Liver (tissue), 3 donors: Measurements from ENCODE around the gene RNF145.

Experiments used
- ATF3 ChIP-seq: IDR thresholded peaks from 2 replicates; pipeline ENCODE4 v1.6.1; 2016; ENCODE audit warnings: antibody characterized with exemption
- CTCF ChIP-seq: fragments of 150-350 bp; IDR thresholded peaks from 2 replicates; pipeline ENCODE4 v1.5.1; 2017; ENCODE audit warnings: improper control_type of control experiment, low read depth, low read length; ENCODE audit not compliant: missing input control
- EGR1 ChIP-seq, 2 donors: IDR thresholded peaks; 2 replicates each; pipeline ENCODE4 v1.6.1; 2016 to 2018; ENCODE audit warnings: antibody characterized with exemption in 2 of 2, low read depth in 2 of 2
- FOXA1 ChIP-seq: IDR thresholded peaks from 2 replicates; pipeline ENCODE4 v1.6.1; 2016; ENCODE audit warnings: antibody characterized with exemption
- GABPA ChIP-seq, 2 donors: IDR thresholded peaks in 1 of 2; conservative IDR thresholded peaks in 1 of 2; 2 replicates each; pipeline ENCODE4 v1.6.1; 2016; ENCODE audit warnings: antibody characterized with exemption in 2 of 2, mild to moderate bottlenecking in 1 of 2, moderate library complexity in 1 of 2
- HNF4A ChIP-seq, 2 donors: conservative IDR thresholded peaks; 2 replicates each; pipeline ENCODE4 v1.6.1; 2016; ENCODE audit warnings: antibody characterized with exemption in 2 of 2, mild to moderate bottlenecking in 2 of 2
- JUND ChIP-seq, 2 donors: IDR thresholded peaks; 2 replicates each; pipeline ENCODE4 v1.6.1; 2016; ENCODE audit warnings: antibody characterized with exemption in 2 of 2
- MAX ChIP-seq: IDR thresholded peaks from 2 replicates; pipeline ENCODE4 v1.6.1; 2016; ENCODE audit warnings: antibody characterized with exemption
- RAD21 ChIP-seq, 2 donors: IDR thresholded peaks; 2 replicates each; pipeline ENCODE4 v1.6.1; 2016; ENCODE audit warnings: antibody characterized with exemption in 2 of 2, mild to moderate bottlenecking in 2 of 2
- REST ChIP-seq: IDR thresholded peaks from 2 replicates; pipeline ENCODE4 v1.6.1; 2016; ENCODE audit warnings: antibody characterized with exemption, mild to moderate bottlenecking
- SP1 ChIP-seq: IDR thresholded peaks from 2 replicates; pipeline ENCODE4 v1.6.1; 2018; ENCODE audit warnings: antibody characterized with exemption, mild to moderate bottlenecking
- TAF1 ChIP-seq: conservative IDR thresholded peaks from 2 replicates; pipeline ENCODE4 v1.6.1; 2016; ENCODE audit warnings: antibody characterized with exemption, mild to moderate bottlenecking
- YY1 ChIP-seq: IDR thresholded peaks from 2 replicates; pipeline ENCODE4 v1.6.1; 2016; ENCODE audit warnings: antibody characterized with exemption, mild to moderate bottlenecking
- ZBTB33 ChIP-seq: IDR thresholded peaks from 2 replicates; pipeline ENCODE4 v1.6.1; 2016; ENCODE audit warnings: antibody characterized with exemption
- donor health status: healthy.
- donor health status: healthy.

- no peak for TF ChIP-seq SP1
- no peak for TF ChIP-seq RAD21 (IDR thresholded peaks at IDR 0.05)
- TF ChIP-seq CTCF, result no peak
- TF ChIP-seq YY1, result no peak
- no peak for TF ChIP-seq HNF4A (conservative IDR thresholded peaks at IDR 0.05)
- no peak for TF ChIP-seq EGR1 (IDR thresholded peaks at IDR 0.05; ENCODE audit: low read depth in 2 of 2)
- TF ChIP-seq ATF3, result no peak
- no peak for TF ChIP-seq GABPA (IDR thresholded peaks at IDR 0.05 in 1 of 2, conservative IDR thresholded peaks at IDR 0.05 in 1 of 2)
- TF ChIP-seq ZBTB33, result no peak
- no peak for TF ChIP-seq REST
- TF ChIP-seq TAF1, result no peak
- TF ChIP-seq JUND (IDR thresholded peaks at IDR 0.05), result no peak
- no peak for TF ChIP-seq MAX
- no peak for TF ChIP-seq FOXA1
Observed at GRCh38 chr5:159198063-159199036, 11.0 kb downstream of the RNF145 start.
